22Rv1 (cell line): ENCODE data around the gene MIOS.
A peak's percentile ranks its signal among the peaks of the same experiment; 100 is the strongest.

Experiments
- H3K27ac ChIP-seq: fragments of 450-650 bp; 2 replicates; pipeline ENCODE4 v1.5.1; 2017
- ZFX ChIP-seq: fragments of 450-650 bp; IDR thresholded peaks from 2 replicates; pipeline ENCODE4 v1.6.1; 2017; ENCODE audit warnings: antibody characterized with exemption, borderline replicate concordance
- TF ChIP-seq, protein P1 (sequence below): fragments of 450-650 bp; IDR thresholded peaks from 2 replicates; pipeline ENCODE4 v1.5.1; 2017; ENCODE audit warnings: mild to moderate bottlenecking

MIOS gene

DNA sequence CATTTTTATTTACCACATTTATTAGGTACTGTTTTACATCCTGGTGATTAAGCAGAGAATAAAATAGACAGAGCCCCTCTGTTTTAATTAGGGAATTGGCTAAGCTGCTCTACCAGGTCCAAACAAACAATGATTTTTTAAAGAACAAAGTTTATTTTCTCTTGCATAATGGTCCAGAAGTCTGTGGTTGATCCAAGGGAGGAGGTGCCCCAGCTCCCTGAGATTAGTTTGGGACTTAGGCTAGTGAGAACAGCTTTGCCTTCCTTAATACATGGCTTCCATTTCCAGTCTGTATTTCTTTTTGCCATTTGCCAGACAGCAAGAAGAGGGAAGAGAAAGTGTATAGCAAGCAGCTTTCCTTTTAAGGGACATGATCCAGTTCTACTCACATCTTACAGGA, 2.9 kb upstream of the MIOS start:
- peak overlapping the region; percentile 98 for H3K27ac ChIP-seq

DNA sequence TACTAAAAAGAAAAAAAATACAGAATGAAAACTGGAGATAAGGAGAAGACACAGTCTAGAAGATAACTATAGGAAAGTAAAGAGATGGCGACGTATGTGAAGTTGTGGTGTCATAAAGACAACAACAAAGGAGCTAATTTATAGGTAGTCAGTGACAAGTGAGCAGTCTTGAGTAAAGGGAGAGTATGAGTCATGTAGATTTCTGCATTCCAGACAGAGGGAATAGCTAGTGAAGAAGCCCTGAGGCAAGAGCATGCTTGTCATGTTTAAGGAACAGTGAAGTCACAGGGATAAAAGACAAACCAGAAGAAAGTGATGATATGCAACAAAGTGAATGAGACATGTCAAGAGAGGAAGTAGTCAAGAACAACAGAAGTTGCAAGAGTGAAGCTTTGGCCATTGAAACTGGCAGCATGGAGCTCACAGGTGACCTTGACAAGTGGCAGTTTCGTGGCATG, 2.3 kb upstream of the MIOS start:
- no peak for TF ChIP-seq ZFX
- TF ChIP-seq, protein P1, sequence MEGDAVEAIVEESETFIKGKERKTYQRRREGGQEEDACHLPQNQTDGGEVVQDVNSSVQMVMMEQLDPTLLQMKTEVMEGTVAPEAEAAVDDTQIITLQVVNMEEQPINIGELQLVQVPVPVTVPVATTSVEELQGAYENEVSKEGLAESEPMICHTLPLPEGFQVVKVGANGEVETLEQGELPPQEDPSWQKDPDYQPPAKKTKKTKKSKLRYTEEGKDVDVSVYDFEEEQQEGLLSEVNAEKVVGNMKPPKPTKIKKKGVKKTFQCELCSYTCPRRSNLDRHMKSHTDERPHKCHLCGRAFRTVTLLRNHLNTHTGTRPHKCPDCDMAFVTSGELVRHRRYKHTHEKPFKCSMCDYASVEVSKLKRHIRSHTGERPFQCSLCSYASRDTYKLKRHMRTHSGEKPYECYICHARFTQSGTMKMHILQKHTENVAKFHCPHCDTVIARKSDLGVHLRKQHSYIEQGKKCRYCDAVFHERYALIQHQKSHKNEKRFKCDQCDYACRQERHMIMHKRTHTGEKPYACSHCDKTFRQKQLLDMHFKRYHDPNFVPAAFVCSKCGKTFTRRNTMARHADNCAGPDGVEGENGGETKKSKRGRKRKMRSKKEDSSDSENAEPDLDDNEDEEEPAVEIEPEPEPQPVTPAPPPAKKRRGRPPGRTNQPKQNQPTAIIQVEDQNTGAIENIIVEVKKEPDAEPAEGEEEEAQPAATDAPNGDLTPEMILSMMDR = no peak
- H3K27ac ChIP-seq = peak overlapping the region; percentile 98

More for the DNA sequence above, 2.9 kb upstream of the MIOS start:
- TF ChIP-seq, protein P1 = no peak
- no peak for TF ChIP-seq ZFX

DNA sequence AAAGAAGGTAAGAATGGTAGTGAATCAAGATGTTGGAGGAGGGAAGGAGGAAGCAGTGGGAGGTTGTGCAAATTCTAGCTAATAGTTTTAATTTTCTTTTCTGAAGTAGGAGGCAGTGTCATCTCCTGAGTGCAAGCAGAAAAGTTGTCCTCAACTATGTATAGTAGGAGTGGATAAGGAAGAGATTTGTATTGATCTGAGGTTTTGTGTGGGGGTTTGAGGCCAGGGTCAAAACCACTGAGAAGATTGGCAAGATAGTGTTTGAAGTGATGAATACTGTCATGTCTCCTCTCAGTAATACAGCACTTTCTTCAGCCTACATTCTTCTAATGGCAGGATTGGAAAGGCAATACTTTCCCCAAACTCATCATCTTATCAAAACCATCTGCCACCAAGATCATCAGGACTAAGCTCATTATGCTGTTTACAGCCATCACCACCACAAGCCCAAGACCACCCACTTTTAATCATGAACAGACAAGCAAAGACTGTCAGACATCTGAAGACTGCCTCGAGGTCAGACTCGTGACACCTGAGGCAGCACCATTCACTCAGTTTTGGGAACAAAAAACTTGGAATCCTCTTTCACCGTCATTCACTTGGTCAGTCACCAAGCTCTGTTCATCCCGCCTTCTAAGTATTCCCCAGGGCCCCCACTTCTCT, 1.5 kb upstream of the MIOS start:
- peak overlapping the region; percentile 98 for H3K27ac ChIP-seq
- no peak for TF ChIP-seq ZFX
- TF ChIP-seq, protein P1 = no peak

DNA sequence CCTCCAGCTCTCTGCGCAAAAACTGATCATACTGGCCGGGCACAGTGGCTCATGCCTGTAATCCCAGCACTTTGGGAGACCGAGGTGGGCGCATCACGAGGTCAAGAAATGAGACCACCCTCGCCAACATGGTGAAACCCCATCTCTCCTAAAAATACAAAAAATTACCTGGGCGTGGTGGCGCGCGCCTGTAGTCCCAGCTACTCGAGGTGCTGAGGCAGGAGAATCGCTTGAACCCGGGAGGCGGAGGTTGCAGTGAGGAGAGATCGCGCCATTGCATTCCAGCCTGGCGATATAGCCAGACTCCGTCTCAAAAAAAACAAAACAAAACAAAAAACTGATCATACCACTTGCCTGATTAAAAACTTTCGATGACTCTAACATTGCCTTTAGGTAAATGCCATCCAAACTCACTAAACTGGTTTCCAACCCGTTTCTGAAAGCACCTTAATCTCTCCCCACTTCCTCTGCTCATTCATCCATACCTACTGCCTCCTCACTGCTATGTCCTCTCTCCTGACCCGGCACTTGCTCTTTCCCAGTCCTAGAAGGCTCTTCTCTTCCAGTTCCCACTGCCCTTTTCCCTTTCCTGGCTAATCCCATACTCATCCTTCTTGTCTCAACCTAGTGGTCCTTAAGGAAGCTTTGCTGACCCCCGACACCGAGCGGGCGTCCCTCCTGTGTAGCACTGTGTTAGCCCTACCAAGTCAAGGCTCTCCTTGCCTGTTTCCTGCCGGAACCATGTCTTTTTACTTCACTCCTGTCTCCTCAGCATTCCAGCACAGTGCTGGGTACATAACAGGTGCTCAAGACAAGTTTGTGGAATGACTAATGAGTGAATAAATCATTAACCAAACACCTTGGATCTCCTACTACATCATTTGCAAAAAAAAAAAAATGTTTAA, 686 bp upstream of the MIOS start:
- TF ChIP-seq, protein P1 = no peak
- H3K27ac ChIP-seq = peak overlapping the region; percentile 98

DNA sequence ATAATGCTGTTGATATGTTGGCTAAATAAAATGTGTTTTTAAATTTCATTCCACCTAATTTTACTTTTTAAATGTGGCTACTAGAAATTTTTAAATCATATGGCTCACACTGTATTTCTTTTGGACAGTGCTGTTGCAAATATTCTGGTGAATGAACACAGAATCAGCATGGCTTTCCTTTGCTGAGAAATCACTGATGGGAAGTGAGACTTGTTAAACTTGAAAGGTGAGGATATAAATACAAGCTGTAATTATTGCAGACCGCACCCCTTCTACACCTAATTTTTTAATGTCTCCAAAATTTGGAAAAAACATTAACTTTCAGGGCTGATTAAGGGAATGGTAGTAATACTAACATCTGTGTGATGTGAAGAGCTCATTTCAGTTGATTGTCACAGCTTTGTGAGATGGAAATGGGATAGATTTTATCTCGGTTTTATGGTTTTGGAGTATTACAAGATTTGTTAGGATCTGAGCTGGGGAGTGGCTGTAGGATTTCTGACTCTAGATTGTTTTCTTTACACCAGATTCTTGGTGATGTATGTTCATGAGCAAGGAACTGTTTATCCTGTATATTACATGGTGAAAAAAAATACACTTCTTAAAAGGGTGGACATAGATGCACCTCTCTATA, 1.3 kb downstream of the MIOS start:
- peak overlapping the region; percentile 98 for H3K27ac ChIP-seq
- no peak for TF ChIP-seq ZFX

DNA sequence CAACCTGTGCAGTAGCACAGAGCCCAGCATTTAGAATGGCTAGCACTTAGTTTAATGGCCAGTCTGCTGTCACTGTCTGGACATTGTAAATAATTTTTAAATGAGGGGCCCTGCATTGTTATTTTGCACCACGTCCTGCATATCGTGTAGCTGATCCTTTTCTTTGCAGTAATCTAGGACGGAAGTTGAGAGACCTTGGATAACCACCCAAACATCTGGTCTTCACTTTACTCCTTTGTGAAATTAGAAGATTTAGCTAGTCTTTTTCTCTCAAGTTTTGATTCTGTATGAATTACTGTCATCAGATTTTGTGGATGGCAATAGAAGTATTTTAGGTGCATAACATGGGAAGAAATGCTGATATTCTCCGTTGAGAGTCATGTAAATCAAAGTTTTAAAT, 1.9 kb downstream of the MIOS start:
- TF ChIP-seq ZFX = no peak
- TF ChIP-seq, protein P1 = no peak
- H3K27ac ChIP-seq = no peak overlapping the region

DNA sequence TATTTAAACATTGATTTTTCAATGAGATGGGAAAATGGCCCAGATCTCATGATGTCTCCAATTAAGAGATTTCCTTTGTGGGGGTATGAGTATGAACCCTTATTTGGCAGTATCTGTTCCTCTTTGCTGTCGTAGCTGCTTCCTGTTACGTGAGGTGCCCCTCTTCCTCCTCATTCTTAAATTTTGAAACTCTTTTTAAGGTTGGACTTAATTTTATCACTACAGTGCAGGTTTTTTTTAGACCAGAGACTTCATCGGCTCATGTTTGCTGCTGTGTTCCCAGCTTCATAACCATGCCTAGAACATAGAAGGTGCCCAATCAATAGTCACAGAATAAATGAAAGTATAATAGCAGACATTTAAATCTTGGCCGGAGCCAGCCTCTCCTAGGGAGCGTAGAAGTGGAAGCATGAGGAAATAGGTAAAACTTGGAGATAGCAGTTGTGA, 2.4 kb downstream of the MIOS start:
- TF ChIP-seq, protein P1 = no peak
- H3K27ac ChIP-seq = no peak overlapping the region
